HCT116 (cell line): ENCODE data around the gene RMP24.

Source experiments
- ATAC-seq: fragments of 200-7000 bp; cut with Tn5 transposase; 2 replicates; pipeline ENCODE4 v1.9.1; 2020; ENCODE audit warnings: mild to moderate bottlenecking, moderate library complexity
- BruUV-seq: library from RNA; stranded (reverse); fragments of 400-500 nt; replicated peaks from 2 replicates; lab custom pipeline; 2021; lab: Mats Ljungman, UMichigan
- CTCF ChIA-PET: fragments of 300-600 bp; sonication (Branson Sonifier 250); formaldehyde crosslinking; loops from one replicate; lab custom pipeline; 2021; ENCODE audit warnings: antibody characterized with exemption; lab: Charles Lee
- POLR2A ChIA-PET: fragments of 300-600, 350-600 bp; sonication (Branson Sonifier 250); formaldehyde crosslinking; loops from one replicate; lab custom pipeline; 2021; ENCODE audit warnings: antibody characterized with exemption; lab: Charles Lee
- RAD21 ChIA-PET, 2 experiments: fragments of 300-600 bp; sonication (Branson Sonifier 250); formaldehyde crosslinking; loops; one replicate each; lab custom pipeline; 2023; ENCODE audit warnings: low total read pairs in 2 of 2; ENCODE audit not compliant: uncharacterized antibody in 2 of 2, unreplicated experiment in 2 of 2, low non-redundant PET in 1 of 2; lab: Charles Lee
- DNase-seq: peaks from one replicate; pipeline ENCODE4 v3.0.0-alpha.2; 2010; ENCODE audit warnings: low read depth, low spot score
- H2AFZ ChIP-seq: fragments of 200-600 bp; shearing (Covaris generic), sonication (generic); 2 replicates; pipeline ENCODE4 v1.6.1; 2017; ENCODE audit warnings: low read depth, mixed run types, mixed read lengths, antibody characterized with exemption, low read length; ENCODE audit not compliant: poor library complexity, severe bottlenecking
- H3K27ac ChIP-seq: 2 replicates; pipeline ENCODE4 v1.5.1; 2012; ENCODE audit warnings: low read depth, low read length
- H3K27me3 ChIP-seq: fragments of 200-600 bp; sonication (generic); 2 replicates; pipeline ENCODE4 v1.6.1; 2016; ENCODE audit warnings: mixed run types, low read length, mixed read lengths; ENCODE audit not compliant: insufficient read depth
- H3K36me3 ChIP-seq, 2 experiments: fragments of 200-500 bp in 1 of 2; fragments of 200-600 bp in 1 of 2; sonication (Bioruptor generic) in 1 of 2; sonication (generic) in 1 of 2; 2 replicates each; pipeline versions ENCODE4 v1.5.1 to v1.6.1; 2014 to 2016; ENCODE audit warnings: low read length in 2 of 2, inconsistent platforms in 1 of 2, mixed read lengths in 1 of 2, mixed run types in 1 of 2; ENCODE audit not compliant: insufficient read depth in 2 of 2, control insufficient read depth in 1 of 2
- H3K4me1 ChIP-seq, 2 experiments: fragments of 200-600 bp in 1 of 2; sonication (generic) in 1 of 2; 2 replicates each; pipeline versions ENCODE4 v1.5.1 to v1.6.1; 2012 to 2017; ENCODE audit warnings: low read length in 2 of 2, inconsistent platforms in 1 of 2, mild to moderate bottlenecking in 1 of 2, mixed read lengths in 1 of 2, mixed run types in 1 of 2, moderate library complexity in 1 of 2; ENCODE audit not compliant: insufficient read depth in 2 of 2, control insufficient read depth in 1 of 2
- H3K4me2 ChIP-seq: fragments of 200-600 bp; sonication (generic); 2 replicates; pipeline ENCODE4 v1.6.1; 2017; ENCODE audit warnings: mixed run types, low read length, mixed read lengths
- H3K4me3 ChIP-seq, 2 experiments: fragments of 200-600 bp in 1 of 2; sonication (generic) in 1 of 2; replicated peaks in 1 of 2; 2 replicates each; pipeline ENCODE4 v1.5.1; 2011 to 2016; ENCODE audit warnings: low read length in 2 of 2, control low read depth in 1 of 2, low read depth in 1 of 2, mild to moderate bottlenecking in 1 of 2, mixed read lengths in 1 of 2, mixed run types in 1 of 2
- H3K79me2 ChIP-seq: fragments of 200-600 bp; sonication (generic); 2 replicates; pipeline ENCODE4 v1.6.1; 2017; ENCODE audit warnings: mild to moderate bottlenecking, mixed run types, low read length, moderate library complexity, mixed read lengths; ENCODE audit not compliant: insufficient read depth
- H3K9ac ChIP-seq: fragments of 200-600 bp; sonication (generic); 2 replicates; pipeline ENCODE4 v1.6.1; 2016; ENCODE audit warnings: low read length, mixed read lengths
- H3K9me2 ChIP-seq: fragments of 200-600 bp; sonication (generic), shearing (Covaris generic); 2 replicates; pipeline ENCODE4 v1.6.1; 2017; ENCODE audit warnings: mixed run types, mild to moderate bottlenecking, moderate library complexity; ENCODE audit not compliant: insufficient read depth
- H3K9me3 ChIP-seq, 2 experiments: fragments of 200-500 bp in 1 of 2; fragments of 200-600 bp in 1 of 2; sonication (Bioruptor generic) in 1 of 2; sonication (generic) in 1 of 2; 2 replicates each; pipeline ENCODE4 v1.6.1; 2014 to 2017; ENCODE audit warnings: low read length in 2 of 2, mixed read lengths in 2 of 2, inconsistent platforms in 1 of 2, low read depth in 1 of 2, mild to moderate bottlenecking in 1 of 2, mixed run types in 1 of 2, moderate library complexity in 1 of 2; ENCODE audit not compliant: control insufficient read depth in 1 of 2, insufficient read depth in 1 of 2
- H4K20me1 ChIP-seq: fragments of 200-600 bp; sonication (generic), shearing (Covaris generic); 2 replicates; pipeline ENCODE4 v1.6.1; 2017; ENCODE audit warnings: mixed run types, mild to moderate bottlenecking, moderate library complexity; ENCODE audit not compliant: insufficient read depth
- CEBPB ChIP-seq: IDR thresholded peaks from 2 replicates; pipeline ENCODE4 v1.6.1; 2012; ENCODE audit warnings: low read depth
- EZH2 ChIP-seq: fragments of 200-600 bp; sonication (generic); IDR thresholded peaks from 2 replicates; pipeline ENCODE4 v1.6.1; 2017; ENCODE audit warnings: antibody characterized with exemption, mixed run types
- EZH2phosphoT487 ChIP-seq: fragments of 200-600 bp; IDR thresholded peaks from 2 replicates; pipeline ENCODE4 v1.6.1; 2018; ENCODE audit warnings: antibody characterized with exemption, borderline replicate concordance
- FOSL1 ChIP-seq: IDR thresholded peaks from 2 replicates; pipeline ENCODE4 v1.6.1; 2012; ENCODE audit warnings: low read depth
- JUND ChIP-seq: IDR thresholded peaks from 2 replicates; pipeline ENCODE4 v1.6.1; 2012
- POLR2A ChIP-seq: IDR thresholded peaks from 2 replicates; pipeline ENCODE4 v1.7.0; 2011; ENCODE audit warnings: borderline replicate concordance; ENCODE audit not compliant: insufficient read depth, insufficient read length; ENCODE audit errors: extremely low read depth
- SP1 ChIP-seq: IDR thresholded peaks from 2 replicates; pipeline ENCODE4 v1.6.1; 2012; ENCODE audit warnings: low read depth
- SRF ChIP-seq: IDR thresholded peaks from 2 replicates; pipeline ENCODE4 v1.6.1; 2012; ENCODE audit warnings: low read depth
- TCF7L2 ChIP-seq: IDR thresholded peaks from 2 replicates; pipeline ENCODE4 v1.7.0; 2011; ENCODE audit warnings: borderline replicate concordance, inconsistent platforms; ENCODE audit not compliant: insufficient read depth, insufficient read length; ENCODE audit errors: extremely low read depth
- intact Hi-C: fragments of 100-400 bp; cut with micrococcal nuclease; formaldehyde crosslinking; loops from 2 replicates; pipeline ENCODE4 v1.10.0; 2022
- TF ChIP-seq, protein P1 (sequence below): IDR thresholded peaks from 2 replicates; pipeline ENCODE4 v1.6.1; 2011; ENCODE audit warnings: mild to moderate bottlenecking, low read length, moderate library complexity; ENCODE audit not compliant: insufficient replicate concordance; ENCODE audit errors: extremely low read depth

RMP24 gene

DNA sequence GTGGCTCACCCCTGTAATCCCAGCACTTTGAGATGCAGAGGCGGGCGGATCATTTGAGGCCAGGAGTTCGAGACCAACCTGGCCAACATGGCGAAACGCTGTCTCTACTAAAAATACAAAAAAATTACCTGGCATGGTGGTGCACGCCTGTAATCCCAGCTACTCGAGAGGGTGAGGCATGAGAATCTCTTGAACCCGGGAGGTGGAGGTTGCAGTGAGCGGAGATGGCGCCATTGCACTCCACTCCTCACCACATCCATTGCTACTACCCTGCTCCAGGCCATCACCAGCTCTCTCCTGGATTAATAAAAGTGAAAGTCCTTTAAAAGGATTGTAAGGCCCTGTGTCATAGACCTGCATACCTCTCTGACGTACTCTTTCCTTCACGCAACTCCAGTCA is 1.2 kb downstream of the RMP24 start:
- H3K4me3 ChIP-seq = peak overlapping the region; percentile 83 to 89
- ATAC-seq = no peak
- H4K20me1 ChIP-seq = no peaks in the 10 kb centered on the region
- H3K79me2 ChIP-seq = peaks cover 30% of the 10 kb centered on the region
- intact Hi-C loops = loop anchor here (5.0 kb wide), 1 partner anchor 586 kb away; no protein-coding TSS in a partner anchor
- BruUV-seq = no TSS peak
- peak overlapping the region; percentile 90 for H3K4me2 ChIP-seq
- RAD21 ChIA-PET = no interaction called here
- H2AFZ ChIP-seq = no peak overlapping the region
- DNase-seq = no peak
- CTCF ChIA-PET = no interaction called here
- peaks cover 23 to 25% of the 10 kb centered on the region in 2 experiments for H3K36me3 ChIP-seq
- peaks cover 0 to 18% of the 10 kb centered on the region in 2 experiments; a peak in 2 of 4 replicates for H3K4me1 ChIP-seq
- H3K27me3 ChIP-seq = no peaks in the 10 kb centered on the region
- H3K9me3 ChIP-seq = no peaks in the 10 kb centered on the region
- TF ChIP-seq FOSL1 = no peak
- TF ChIP-seq JUND = no peak
- TF ChIP-seq CEBPB = no peak
- TF ChIP-seq SP1 = no peak
- TF ChIP-seq, protein P1, sequence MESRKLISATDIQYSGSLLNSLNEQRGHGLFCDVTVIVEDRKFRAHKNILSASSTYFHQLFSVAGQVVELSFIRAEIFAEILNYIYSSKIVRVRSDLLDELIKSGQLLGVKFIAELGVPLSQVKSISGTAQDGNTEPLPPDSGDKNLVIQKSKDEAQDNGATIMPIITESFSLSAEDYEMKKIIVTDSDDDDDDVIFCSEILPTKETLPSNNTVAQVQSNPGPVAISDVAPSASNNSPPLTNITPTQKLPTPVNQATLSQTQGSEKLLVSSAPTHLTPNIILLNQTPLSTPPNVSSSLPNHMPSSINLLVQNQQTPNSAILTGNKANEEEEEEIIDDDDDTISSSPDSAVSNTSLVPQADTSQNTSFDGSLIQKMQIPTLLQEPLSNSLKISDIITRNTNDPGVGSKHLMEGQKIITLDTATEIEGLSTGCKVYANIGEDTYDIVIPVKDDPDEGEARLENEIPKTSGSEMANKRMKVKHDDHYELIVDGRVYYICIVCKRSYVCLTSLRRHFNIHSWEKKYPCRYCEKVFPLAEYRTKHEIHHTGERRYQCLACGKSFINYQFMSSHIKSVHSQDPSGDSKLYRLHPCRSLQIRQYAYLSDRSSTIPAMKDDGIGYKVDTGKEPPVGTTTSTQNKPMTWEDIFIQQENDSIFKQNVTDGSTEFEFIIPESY = no peak
- TF ChIP-seq TCF7L2 = no peak
- no peak for TF ChIP-seq EZH2
- no peak for TF ChIP-seq EZH2phosphoT487
- TF ChIP-seq SRF = no peak
- no peak for TF ChIP-seq POLR2A
- H3K27ac ChIP-seq = no peak overlapping the region
- peak overlapping the region; percentile 77 for H3K9ac ChIP-seq
- POLR2A ChIA-PET = no interaction called here
- H3K9me2 ChIP-seq = no peaks in the 10 kb centered on the region
